ENCODE data around the gene GALNT14.

The GALNT14 gene

GRCh38 chr2:30888852-30889409 is 249.3 kb downstream of the GALNT14 start:
- DNase-seq (ENCODE audit: low read depth in 2 of 2) = no peak

GRCh38 chr2:30886080-30886479 is 252.2 kb downstream of the GALNT14 start:
- DNase-seq (ENCODE audit: low read depth in 2 of 2) = no peak

- DNase-seq (ENCODE audit: low read depth in 2 of 2) = no peak
Measured at GRCh38 chr2:30883822-30884221, 254.4 kb downstream of the GALNT14 start.

GRCh38 chr2:30883184-30883583 is 255.1 kb downstream of the GALNT14 start:
- no peak for DNase-seq (ENCODE audit: low read depth in 2 of 2)

- DNase-seq (ENCODE audit: low read depth in 2 of 2) = no peak
Measured at GRCh38 chr2:30880516-30880915, 257.7 kb downstream of the GALNT14 start.

- DNase-seq (ENCODE audit: low read depth in 2 of 2) = no peak
Measured at GRCh38 chr2:30877833-30878232, 260.4 kb downstream of the GALNT14 start.

GRCh38 chr2:30872797-30873196 is 265.4 kb downstream of the GALNT14 start:
- no peak for DNase-seq (ENCODE audit: low read depth in 2 of 2)

GRCh38 chr2:30871980-30872789 is 266.1 kb downstream of the GALNT14 start:
- no peak for DNase-seq (ENCODE audit: low read depth in 2 of 2)

GRCh38 chr2:30871440-30871839 is 266.8 kb downstream of the GALNT14 start:
- DNase-seq (ENCODE audit: low read depth in 2 of 2) = no peak

GRCh38 chr2:30869988-30870387 is 268.3 kb downstream of the GALNT14 start:
- DNase-seq (ENCODE audit: low read depth in 2 of 2) = no peak

GRCh38 chr2:30867385-30867784 is 270.9 kb downstream of the GALNT14 start:
- no peak for DNase-seq (ENCODE audit: low read depth in 2 of 2)

GRCh38 chr2:30866974-30867373 is 271.3 kb downstream of the GALNT14 start:
- no peak for DNase-seq (ENCODE audit: low read depth in 2 of 2)

GRCh38 chr2:30865892-30866681 is 272.2 kb downstream of the GALNT14 start:
- no peak for DNase-seq (ENCODE audit: low read depth in 2 of 2)

- no peak for DNase-seq (ENCODE audit: low read depth in 2 of 2)
Measured at GRCh38 chr2:30865243-30865642, 273.0 kb downstream of the GALNT14 start.

GRCh38 chr2:30862054-30862651 is 276.1 kb downstream of the GALNT14 start:
- peak in 1 of 2 donors; percentile 6 for DNase-seq (ENCODE audit: low read depth in 2 of 2)

- no peak for DNase-seq (ENCODE audit: low read depth in 2 of 2)
Measured at GRCh38 chr2:30860726-30861125, 277.5 kb downstream of the GALNT14 start.

Data from stimulated activated CD8-positive, alpha-beta memory T cell treated with anti-CD3 and anti-CD28 coated beads, Interleukin-7, amount 100 ng/mL, for 4 hours (primary cell).